ENCODE measurements around the gene CAPN3.

Gene CAPN3

DNA sequence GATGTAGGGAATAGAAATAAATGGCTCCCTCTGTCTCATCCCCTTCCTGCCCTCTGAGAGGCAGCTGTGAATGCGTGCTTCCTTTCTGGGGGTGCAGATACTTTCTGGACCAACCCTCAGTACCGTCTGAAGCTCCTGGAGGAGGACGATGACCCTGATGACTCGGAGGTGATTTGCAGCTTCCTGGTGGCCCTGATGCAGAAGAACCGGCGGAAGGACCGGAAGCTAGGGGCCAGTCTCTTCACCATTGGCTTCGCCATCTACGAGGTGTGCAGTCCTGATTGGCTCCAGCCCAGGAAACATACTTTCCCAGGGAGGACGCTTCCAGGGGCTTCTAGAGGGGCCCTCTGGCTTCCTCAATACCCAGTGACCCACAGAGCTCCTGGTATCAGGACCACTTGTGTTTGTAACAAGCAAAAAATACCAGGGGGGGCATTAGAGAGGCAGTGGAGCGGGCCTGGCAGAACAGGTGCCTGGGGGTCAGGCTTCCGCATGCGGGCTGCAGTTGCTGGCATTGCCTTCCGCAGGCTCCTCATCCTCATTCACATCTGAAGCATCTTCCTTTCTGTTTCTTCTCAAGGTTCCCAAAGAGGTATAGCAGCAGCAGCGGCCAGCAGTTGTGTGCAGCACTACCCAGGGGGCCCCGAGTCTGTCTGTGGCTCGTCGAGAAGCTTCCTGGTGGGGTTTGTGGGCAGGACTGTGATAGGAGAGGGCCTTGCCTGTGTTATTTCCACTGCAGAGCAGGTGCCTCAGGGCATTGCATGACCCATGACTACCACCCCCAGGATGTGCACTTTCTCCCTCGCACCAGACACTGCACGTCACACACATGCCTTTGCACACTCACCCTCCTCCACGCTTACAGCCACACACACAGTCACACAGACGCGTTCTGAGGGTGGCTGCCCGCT lies 42.5 kb downstream of the CAPN3 start:
- no peak for TF ChIP-seq GATA3 (IDR thresholded peaks at IDR 0.05; ENCODE audit: low read depth, low read length)
- TF ChIP-seq GATA2 (IDR thresholded peaks at IDR 0.05; ENCODE audit: low read depth, low read length) = no peak

DNA sequence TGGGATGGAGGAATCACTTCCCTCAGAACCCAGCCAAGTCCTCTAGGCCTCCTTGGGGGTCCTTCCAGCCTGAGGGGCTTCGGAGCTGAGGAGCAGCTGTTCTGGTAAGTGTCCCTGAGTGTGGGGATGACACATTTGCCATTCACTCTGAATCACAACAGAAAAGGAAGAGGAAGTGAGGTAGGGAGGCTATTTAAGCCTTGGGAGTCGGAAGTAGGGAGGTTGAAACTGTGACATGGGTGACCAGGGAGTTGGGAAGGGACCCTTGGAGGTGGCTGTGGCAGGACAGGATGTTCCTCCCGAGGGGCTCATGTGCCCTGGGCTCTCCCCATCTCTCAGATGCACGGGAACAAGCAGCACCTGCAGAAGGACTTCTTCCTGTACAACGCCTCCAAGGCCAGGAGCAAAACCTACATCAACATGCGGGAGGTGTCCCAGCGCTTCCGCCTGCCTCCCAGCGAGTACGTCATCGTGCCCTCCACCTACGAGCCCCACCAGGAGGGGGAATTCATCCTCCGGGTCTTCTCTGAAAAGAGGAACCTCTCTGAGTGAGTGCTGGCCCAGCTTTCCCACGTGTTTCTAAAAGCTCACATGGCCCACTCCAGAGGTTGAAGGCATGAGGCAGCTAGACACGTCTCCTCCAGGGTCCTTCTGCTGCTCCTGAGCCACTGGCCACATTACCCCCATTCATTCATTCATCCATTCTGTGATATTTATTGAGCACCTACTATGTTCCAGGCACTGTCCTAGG lies 43.3 kb downstream of the CAPN3 start:
- TF ChIP-seq GATA3 (IDR thresholded peaks at IDR 0.05; ENCODE audit: low read depth, low read length) = no peak
- TF ChIP-seq GATA2 (IDR thresholded peaks at IDR 0.05; ENCODE audit: low read depth, low read length) = no peak

DNA sequence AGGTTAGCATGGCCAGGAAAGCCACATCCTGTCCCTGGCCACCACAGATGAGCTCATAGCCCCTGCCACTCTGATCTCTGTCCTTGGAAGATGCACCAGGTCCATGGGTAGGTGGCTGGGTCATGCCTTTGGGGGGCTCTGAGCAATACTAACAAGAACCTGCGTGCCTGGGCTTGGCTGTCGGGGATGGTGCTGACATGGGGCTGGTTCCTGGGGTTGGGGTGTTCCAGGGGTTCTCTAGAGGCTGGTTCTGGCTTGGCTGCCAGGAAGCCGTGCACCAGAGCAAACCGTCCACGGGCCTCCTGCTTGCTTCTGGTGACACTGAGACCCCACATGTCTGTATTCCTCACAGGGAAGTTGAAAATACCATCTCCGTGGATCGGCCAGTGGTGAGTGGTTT lies 44.1 kb downstream of the CAPN3 start:
- TF ChIP-seq GATA3 (IDR thresholded peaks at IDR 0.05; ENCODE audit: low read depth, low read length) (no peak), GATA2 (IDR thresholded peaks at IDR 0.05; ENCODE audit: low read depth, low read length) (no peak)

DNA sequence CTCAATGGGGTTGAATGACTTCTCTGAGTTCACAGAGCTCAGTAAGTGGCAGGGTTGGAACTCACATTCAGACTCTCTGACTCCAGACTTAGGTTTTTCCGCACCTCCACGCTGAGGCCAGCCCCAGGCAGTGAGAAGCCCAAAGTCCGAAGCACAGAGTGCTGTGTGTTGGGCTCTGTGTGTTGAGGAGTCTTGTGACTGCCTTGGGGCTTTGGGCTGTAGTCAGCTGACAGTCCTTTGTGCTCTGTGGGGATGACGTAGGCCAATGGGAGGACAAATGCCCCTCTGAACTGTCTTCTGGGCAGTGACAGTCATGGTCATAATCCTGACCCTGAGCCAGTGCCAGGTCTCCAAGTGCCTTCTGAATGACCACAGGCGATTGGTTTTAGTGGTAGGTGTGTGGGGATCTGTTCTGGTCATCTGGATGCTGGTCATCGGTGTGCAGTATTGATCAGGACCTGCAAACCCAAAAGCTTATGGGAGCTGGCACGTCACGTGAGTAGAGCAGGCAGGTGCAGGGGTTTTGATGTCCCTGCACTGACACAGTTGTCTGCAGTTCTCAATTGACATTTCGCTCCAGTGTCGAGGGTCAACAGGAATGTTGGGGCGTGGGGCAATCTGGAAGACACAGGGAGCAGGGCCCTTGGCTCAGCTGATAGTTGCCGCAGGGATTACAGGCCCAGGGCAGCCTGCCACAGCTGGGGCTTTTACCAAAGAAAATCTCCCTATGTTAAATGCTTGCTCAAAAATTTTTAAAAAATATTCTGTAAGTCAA lies 45.3 kb downstream of the CAPN3 start:
- no peak for TF ChIP-seq GATA2 (IDR thresholded peaks at IDR 0.05; ENCODE audit: low read depth, low read length)
- no peak for TF ChIP-seq GATA3 (IDR thresholded peaks at IDR 0.05; ENCODE audit: low read depth, low read length)

DNA sequence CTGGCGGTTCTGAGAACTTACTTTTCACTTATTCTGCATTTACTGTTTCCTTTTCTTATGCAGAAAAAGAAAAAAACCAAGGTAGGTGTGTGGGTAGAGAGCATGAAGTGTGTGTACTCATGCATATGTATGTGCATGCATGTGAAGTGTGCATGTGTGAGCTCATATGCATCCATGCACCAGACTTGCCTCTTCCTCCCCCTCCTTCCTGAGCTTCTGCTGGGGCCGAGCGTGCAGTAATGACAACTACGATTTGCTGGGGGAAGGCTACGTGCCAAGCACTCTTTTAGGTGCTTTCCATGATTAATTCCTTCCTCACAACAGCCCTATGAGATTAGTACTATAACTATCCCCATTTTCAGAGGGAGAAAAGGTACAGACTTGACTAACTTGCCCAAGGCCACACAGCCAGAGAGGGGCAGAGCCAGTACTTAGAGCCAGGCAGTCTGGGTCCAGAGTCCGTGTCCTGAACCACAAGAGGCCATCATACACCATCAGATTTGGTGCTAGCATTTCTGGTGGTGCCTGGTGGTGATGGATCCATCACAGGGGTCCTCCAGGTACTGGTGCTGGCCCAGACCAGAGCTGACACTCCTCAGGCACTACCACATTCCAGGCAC lies 46.7 kb downstream of the CAPN3 start:
- TF ChIP-seq GATA2 (IDR thresholded peaks at IDR 0.05; ENCODE audit: low read depth, low read length) = no peak
- TF ChIP-seq GATA3 (IDR thresholded peaks at IDR 0.05; ENCODE audit: low read depth, low read length) = no peak

DNA sequence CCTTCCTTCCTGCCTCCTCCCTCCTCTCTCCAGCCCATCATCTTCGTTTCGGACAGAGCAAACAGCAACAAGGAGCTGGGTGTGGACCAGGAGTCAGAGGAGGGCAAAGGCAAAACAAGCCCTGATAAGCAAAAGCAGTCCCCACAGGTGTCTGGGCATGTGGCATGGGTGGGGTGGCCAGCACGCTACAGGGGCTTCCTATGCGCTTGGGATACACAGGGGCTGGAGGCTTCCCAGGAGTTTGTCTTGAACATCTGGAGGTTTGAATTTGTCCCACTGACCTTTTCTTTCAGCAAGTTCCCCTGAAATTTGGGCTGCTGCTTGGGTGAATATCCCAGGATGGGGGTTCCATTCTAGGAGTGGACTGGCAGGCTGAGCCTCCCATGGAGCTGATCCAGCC lies 48.9 kb downstream of the CAPN3 start:
- TF ChIP-seq GATA2 (IDR thresholded peaks at IDR 0.05; ENCODE audit: low read depth, low read length) = no peak
- no peak for TF ChIP-seq GATA3 (IDR thresholded peaks at IDR 0.05; ENCODE audit: low read depth, low read length)

DNA sequence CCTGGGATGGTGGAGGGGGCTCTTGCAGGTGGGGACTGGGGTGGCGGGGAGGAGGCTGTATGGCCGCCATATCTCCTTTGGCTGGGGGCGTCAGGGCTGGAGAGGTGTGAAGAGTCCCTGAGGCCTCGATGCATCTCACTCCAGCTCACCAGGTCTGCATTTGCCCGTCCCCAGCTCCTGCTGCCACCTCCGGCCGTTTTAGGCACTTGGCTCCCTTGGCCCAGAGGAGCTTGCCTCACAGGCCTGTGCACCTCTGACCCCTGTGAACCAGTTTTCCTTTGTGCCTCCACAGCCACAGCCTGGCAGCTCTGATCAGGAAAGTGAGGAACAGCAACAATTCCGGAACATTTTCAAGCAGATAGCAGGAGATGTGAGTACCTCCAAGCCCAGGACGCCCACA lies 49.7 kb downstream of the CAPN3 start:
- TF ChIP-seq GATA3 (IDR thresholded peaks at IDR 0.05; ENCODE audit: low read depth, low read length) = no peak
- TF ChIP-seq GATA2 (IDR thresholded peaks at IDR 0.05; ENCODE audit: low read depth, low read length) = no peak

DNA sequence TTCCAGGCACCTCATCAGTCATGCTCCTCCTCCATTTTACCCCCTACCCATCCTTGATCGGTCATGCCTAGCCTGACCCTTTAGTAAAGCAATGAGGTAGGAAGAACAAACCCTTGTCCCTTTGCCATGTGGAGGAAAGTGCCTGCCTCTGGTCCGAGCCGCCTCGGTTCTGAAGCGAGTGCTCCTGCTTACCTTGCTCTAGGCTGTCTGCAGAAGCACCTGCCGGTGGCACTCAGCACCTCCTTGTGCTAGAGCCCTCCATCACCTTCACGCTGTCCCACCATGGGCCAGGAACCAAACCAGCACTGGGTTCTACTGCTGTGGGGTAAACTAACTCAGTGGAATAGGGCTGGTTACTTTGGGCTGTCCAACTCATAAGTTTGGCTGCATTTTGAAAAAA lies 52.6 kb downstream of the CAPN3 start:
- TF ChIP-seq GATA3 (IDR thresholded peaks at IDR 0.05; ENCODE audit: low read depth, low read length) (no peak), GATA2 (IDR thresholded peaks at IDR 0.05; ENCODE audit: low read depth, low read length) (no peak)

DNA sequence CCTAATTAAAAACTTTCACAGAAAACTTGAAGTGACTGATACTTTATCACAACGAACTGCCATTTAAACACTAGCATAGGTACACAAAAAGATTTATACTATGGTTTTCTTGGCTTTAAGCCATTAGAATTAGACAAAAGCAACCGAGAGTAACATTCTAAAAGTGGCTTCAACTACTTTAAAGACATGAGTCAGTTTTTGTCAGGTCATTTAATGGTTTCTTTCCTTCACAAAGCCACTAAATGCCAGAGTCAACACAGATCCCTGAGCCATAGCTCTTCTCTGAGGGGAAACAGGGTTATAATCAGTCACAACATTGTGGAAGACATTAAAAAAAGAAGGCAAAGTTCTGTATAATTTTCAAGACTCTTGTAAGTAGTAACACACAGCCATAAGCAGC lies 54.6 kb downstream of the CAPN3 start:
- TF ChIP-seq GATA2 (IDR thresholded peaks at IDR 0.05; ENCODE audit: low read depth, low read length) = no peak
- no peak for TF ChIP-seq GATA3 (IDR thresholded peaks at IDR 0.05; ENCODE audit: low read depth, low read length)

DNA sequence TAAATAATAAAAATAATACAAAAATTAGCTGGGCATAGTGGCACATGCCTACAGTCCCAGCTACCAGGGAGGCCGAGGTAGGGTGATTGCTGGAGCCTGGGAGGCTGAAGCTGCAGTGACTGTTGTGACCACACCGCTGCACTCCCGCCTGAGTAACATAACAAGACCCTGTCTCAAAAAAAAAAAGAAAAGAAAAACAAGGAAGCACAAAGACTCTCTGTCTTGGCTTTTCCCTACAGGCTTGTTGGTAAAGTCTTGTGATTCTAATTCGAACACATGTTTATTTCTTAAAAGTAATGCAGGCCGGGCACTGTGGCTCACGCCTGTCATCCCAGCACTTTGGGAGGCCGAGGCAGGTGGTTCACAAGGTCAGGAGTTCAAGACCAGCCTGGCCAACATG lies 60.1 kb downstream of the CAPN3 start:
- no peak for TF ChIP-seq GATA2 (IDR thresholded peaks at IDR 0.05; ENCODE audit: low read depth, low read length)
- no peak for TF ChIP-seq GATA3 (IDR thresholded peaks at IDR 0.05; ENCODE audit: low read depth, low read length)

DNA sequence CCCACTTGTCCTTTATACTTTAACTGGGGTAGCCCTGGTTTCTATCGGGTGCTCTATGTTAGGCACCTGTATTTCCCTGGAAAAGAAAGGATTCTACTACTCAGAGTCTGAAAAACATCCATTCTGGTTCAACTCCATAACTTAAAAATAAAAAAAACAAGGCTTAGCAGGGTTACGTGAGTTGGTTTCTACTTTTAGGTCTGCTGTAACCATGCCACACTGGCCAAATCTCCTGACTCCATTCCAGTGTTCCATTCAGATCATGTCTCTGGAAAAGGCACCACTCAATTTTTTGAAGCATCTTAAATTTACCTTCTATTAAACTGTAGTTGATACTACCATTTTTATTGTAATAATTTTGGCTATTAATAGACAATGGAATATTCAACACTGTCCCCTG lies 62.1 kb downstream of the CAPN3 start:
- TF ChIP-seq GATA2 (IDR thresholded peaks at IDR 0.05; ENCODE audit: low read depth, low read length) (no peak), GATA3 (IDR thresholded peaks at IDR 0.05; ENCODE audit: low read depth, low read length) (no peak)

DNA sequence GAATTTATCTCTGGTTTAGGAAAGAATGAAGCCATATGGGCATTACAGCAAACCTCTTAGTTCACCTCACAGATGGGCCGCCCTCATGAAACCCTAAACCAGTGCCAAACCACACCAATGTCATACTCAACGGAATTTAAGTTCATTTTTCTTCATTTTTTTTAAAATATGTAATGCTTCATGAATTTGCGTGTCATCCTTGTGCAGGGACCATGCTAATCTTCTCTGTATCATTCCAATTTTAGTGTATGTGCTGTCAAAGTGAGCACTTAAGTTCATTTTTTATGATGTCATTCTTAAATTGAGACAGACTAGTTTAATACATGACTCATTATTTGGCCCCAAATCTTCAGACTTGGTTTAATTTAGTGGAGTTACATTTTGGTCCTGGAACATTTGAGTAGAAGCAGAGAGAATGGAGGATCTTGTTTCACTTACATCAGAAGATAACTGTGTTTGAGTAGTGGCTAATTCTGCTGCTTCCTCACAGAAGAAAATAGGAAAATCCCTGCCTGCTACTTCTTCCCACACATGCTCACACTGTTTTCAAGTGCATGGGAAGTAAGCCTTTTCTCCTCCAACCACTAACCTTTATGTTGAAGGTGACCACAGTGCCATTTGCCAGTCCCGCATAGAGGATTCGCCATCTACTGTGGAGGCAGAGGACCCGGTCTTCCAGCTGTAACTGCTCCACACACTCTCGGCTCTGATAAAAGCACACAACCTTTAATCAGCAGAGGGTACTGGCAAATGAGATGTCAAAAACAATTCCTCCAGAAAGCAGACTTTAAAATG lies 68.3 kb downstream of the CAPN3 start:
- TF ChIP-seq GATA3 (IDR thresholded peaks at IDR 0.05; ENCODE audit: low read depth, low read length) (no peak), GATA2 (IDR thresholded peaks at IDR 0.05; ENCODE audit: low read depth, low read length) (no peak)

DNA sequence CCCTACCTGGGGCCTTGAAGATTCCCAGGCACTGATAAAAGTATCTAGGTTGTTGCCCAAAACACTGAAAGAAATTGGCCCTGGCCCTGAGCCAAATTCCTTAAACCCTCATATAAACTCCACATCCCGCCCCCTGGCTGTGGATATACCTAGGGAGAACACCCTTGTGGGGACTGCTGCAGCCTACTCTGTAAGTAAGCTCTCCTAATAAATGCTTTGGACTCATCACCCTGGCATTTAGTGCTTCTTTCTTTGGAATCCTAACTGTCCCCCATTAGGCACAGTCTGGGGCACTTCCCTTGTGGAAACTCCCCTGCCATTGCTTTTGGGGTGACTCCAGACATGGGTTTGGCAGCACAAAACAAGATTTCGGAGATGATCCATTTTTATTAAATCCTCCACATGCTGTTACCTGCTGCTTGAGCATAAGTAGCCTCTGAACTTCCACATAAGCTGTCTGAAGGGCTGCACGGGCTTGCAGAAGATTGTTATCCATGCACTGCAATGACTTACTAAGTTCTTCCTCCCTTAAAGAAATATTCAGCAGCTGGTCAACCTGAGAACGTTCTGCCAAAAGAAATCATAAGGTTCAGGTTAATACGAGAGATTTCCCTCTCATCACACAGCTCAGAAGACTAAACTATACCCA lies 85.2 kb downstream of the CAPN3 start:
- no peak for TF ChIP-seq GATA3 (IDR thresholded peaks at IDR 0.05; ENCODE audit: low read depth, low read length)
- TF ChIP-seq GATA2 (IDR thresholded peaks at IDR 0.05; ENCODE audit: low read depth, low read length) = no peak

Data from SH-SY5Y (cell line).